KMS-11 (cell line): ENCODE measurements around the gene RANBP3L.

Source experiments
- H2AFZ ChIP-seq: fragments of 200-600 bp; sonication (generic); 2 replicates; pipeline ENCODE4 v1.6.1; 2016; ENCODE audit warnings: antibody characterized with exemption, mixed run types, low read depth
- H3K27ac ChIP-seq: fragments of 200-600 bp; sonication (generic); 2 replicates; pipeline ENCODE4 v1.6.1; 2016; ENCODE audit warnings: mild to moderate bottlenecking, mixed run types
- H3K27me3 ChIP-seq: fragments of 200-600 bp; sonication (generic); 2 replicates; pipeline ENCODE4 v1.6.1; 2017; ENCODE audit warnings: mild to moderate bottlenecking, low read depth, mixed run types, moderate library complexity; ENCODE audit not compliant: insufficient read depth
- H3K36me3 ChIP-seq: fragments of 200-600 bp; sonication (generic); 2 replicates; pipeline ENCODE4 v1.6.1; 2017; ENCODE audit warnings: mild to moderate bottlenecking, mixed run types; ENCODE audit not compliant: insufficient read depth
- H3K4me1 ChIP-seq: fragments of 200-600 bp; sonication (generic); 2 replicates; pipeline ENCODE4 v1.6.1; 2016; ENCODE audit warnings: mild to moderate bottlenecking, low read depth, mixed run types; ENCODE audit not compliant: poor library complexity, severe bottlenecking
- H3K4me2 ChIP-seq: fragments of 200-600 bp; sonication (generic); 2 replicates; pipeline ENCODE4 v1.7.0; 2016; ENCODE audit warnings: mild to moderate bottlenecking, mixed run types
- H3K4me3 ChIP-seq: fragments of 200-600 bp; sonication (generic); IDR thresholded peaks from 2 replicates; pipeline ENCODE4 v1.6.1; 2017; ENCODE audit warnings: low read depth, low read length, mixed read lengths; ENCODE audit not compliant: insufficient read depth
- H3K79me2 ChIP-seq: fragments of 200-600 bp; sonication (generic); 2 replicates; pipeline ENCODE4 v1.6.1; 2016; ENCODE audit warnings: low read depth, mixed run types; ENCODE audit not compliant: insufficient read depth
- H3K9ac ChIP-seq: fragments of 200-600 bp; sonication (generic); 2 replicates; pipeline ENCODE4 v1.6.1; 2016; ENCODE audit warnings: mild to moderate bottlenecking, mixed run types
- H4K20me1 ChIP-seq: fragments of 200-600 bp; sonication (generic); 2 replicates; pipeline ENCODE4 v1.6.1; 2016; ENCODE audit warnings: mild to moderate bottlenecking, mixed run types; ENCODE audit not compliant: insufficient read depth
- TF ChIP-seq, protein P1 (sequence below): fragments of 200-600 bp; sonication (generic); conservative IDR thresholded peaks from 2 replicates; pipeline ENCODE4 v1.6.1; 2017; ENCODE audit warnings: low read depth, mild to moderate bottlenecking, antibody characterized with exemption, low read length, moderate library complexity, mixed read lengths

The RANBP3L gene

DNA sequence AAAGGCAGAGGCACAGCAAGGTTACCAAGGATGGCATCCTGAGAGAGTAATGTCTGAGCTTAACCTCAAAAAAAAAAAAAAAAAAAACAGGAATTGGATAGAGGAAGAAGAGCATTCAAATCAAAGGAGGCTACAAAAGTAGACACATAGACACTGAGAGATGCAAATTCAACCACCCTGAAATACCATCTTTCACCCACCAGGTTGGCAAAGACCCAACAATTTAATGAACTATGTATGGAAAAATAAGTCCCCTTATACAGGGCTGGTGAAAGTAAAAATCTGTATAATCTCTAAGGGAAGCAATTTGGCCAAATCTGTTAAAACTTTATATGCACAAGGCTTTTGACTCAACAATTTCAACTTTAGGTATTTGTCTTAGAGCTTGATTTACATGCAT lies 64.9 kb downstream of the RANBP3L start:
- Histone ChIP-seq H3K4me3 (no peak overlapping the region), H3K4me1 (peaks cover 47% of the 10 kb centered on the region), H3K36me3 (no peaks in the 10 kb centered on the region), H2AFZ (no peak overlapping the region), H3K79me2 (peaks cover 42% of the 10 kb centered on the region; the same call in 1 of the 2 replicates), H4K20me1 (no peaks in the 10 kb centered on the region), H3K27me3 (no peaks in the 10 kb centered on the region), H3K27ac (no peak overlapping the region), H3K4me2 (0 out of 2 replicates have a peak overlapping the region, but pooled peaks have one; percentile 2), H3K9ac (no peak overlapping the region)
- TF ChIP-seq, protein P1, sequence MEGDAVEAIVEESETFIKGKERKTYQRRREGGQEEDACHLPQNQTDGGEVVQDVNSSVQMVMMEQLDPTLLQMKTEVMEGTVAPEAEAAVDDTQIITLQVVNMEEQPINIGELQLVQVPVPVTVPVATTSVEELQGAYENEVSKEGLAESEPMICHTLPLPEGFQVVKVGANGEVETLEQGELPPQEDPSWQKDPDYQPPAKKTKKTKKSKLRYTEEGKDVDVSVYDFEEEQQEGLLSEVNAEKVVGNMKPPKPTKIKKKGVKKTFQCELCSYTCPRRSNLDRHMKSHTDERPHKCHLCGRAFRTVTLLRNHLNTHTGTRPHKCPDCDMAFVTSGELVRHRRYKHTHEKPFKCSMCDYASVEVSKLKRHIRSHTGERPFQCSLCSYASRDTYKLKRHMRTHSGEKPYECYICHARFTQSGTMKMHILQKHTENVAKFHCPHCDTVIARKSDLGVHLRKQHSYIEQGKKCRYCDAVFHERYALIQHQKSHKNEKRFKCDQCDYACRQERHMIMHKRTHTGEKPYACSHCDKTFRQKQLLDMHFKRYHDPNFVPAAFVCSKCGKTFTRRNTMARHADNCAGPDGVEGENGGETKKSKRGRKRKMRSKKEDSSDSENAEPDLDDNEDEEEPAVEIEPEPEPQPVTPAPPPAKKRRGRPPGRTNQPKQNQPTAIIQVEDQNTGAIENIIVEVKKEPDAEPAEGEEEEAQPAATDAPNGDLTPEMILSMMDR: no peak

DNA sequence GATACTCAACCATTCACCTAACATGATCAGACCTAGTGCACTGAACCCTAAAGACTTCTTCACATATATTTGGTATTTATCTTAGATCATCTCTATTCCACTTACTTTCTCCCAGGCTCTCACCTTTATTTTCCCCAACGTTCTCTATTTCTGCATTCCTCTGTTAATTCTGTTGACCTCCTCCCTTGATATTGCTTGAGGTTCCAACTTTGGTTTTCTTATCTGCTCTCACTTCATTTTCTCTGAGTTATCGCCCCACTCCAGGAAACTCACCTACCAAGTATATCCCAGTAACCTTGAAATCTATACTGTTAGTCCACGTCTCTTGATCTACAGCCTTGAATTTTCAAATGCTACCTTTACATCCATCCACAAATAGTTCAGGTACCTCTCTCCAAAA lies 69.2 kb downstream of the RANBP3L start:
- no peak overlapping the region for H3K4me3 ChIP-seq
- TF ChIP-seq, protein P1: no peak
- H3K9ac ChIP-seq: no peak overlapping the region
- peaks cover 15% of the 10 kb centered on the region for H3K4me1 ChIP-seq
- H2AFZ ChIP-seq: no peak overlapping the region
- no peaks in the 10 kb centered on the region for H4K20me1 ChIP-seq
- no peak overlapping the region for H3K4me2 ChIP-seq
- peaks cover 19% of the 10 kb centered on the region; the same call in 1 of the 2 replicates for H3K79me2 ChIP-seq
- no peaks in the 10 kb centered on the region for H3K27me3 ChIP-seq
- no peaks in the 10 kb centered on the region for H3K36me3 ChIP-seq
- no peak overlapping the region for H3K27ac ChIP-seq

DNA sequence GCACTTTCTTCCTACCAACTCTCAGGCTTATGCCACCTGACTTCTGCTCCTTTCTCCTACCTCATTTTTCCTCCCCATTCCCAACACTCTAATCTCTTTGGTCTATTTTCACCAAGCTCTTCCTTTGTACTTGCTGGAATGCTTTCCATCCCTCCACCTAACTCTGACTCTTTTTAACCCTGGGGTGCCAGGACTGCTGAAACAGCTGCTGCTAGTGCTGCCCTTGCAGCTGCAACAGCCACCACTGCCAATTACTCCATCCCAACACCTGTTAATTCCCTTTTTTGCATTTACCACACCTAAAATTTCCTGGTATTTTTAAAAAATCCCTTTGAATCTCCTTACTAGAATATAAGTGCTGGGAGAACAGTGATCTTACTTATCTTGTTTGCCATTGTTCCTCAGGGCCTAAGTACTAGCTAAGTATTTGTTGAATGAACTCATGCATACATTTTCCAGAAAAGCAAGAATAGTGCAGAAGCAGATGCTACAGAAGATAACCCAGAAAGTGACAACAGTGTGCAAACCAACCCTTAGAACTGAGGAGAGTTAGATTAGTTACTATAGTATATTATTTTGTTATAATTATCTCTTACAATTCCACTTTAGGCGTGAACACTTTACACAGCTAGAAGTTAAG lies 71.4 kb downstream of the RANBP3L start:
- H3K36me3 ChIP-seq: no peaks in the 10 kb centered on the region
- TF ChIP-seq, protein P1: no peak
- no peak overlapping the region for H3K9ac ChIP-seq
- H3K4me2 ChIP-seq: no peak overlapping the region
- H4K20me1 ChIP-seq: no peaks in the 10 kb centered on the region
- no peak overlapping the region for H2AFZ ChIP-seq
- H3K4me1 ChIP-seq: no peaks in the 10 kb centered on the region
- H3K79me2 ChIP-seq: peaks cover 6% of the 10 kb centered on the region; the same call in 1 of the 2 replicates
- no peak overlapping the region for H3K4me3 ChIP-seq
- H3K27ac ChIP-seq: no peak overlapping the region
- no peaks in the 10 kb centered on the region for H3K27me3 ChIP-seq

DNA sequence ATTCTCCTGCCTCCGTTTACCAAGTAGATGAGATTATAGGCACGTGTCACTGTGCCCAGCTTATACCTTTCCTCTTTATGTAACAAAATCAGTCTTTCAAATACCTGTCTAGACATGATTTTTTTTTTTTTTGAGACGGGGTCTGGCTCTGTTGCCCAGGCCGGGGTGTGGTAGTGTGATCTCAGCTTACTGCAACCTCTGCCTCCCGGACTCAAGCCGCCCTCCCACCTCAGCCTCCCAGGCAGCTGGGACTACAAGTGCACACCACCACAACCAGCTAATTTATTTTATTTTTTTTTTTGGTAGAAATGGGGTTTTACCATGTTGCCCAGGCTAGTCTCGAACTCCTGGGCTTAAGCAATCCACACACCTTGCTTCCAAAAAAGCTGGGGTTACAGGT lies 73.2 kb downstream of the RANBP3L start:
- H3K36me3 ChIP-seq: no peaks in the 10 kb centered on the region
- H3K27me3 ChIP-seq: no peaks in the 10 kb centered on the region
- H2AFZ ChIP-seq: no peak overlapping the region
- no peaks in the 10 kb centered on the region for H3K4me1 ChIP-seq
- H3K27ac ChIP-seq: no peak overlapping the region
- TF ChIP-seq, protein P1: no peak
- no peak overlapping the region for H3K4me2 ChIP-seq
- H3K79me2 ChIP-seq: peaks cover 6% of the 10 kb centered on the region; the same call in 1 of the 2 replicates
- H3K4me3 ChIP-seq: no peak overlapping the region
- no peaks in the 10 kb centered on the region for H4K20me1 ChIP-seq
- H3K9ac ChIP-seq: no peak overlapping the region
